GM12878 (cell line): ENCODE data around the gene POR.

ENCODE experiments used
- ATF2 ChIP-seq: IDR thresholded peaks from 2 replicates; pipeline ENCODE4 v1.6.1; 2012; ENCODE audit warnings: low read length, inconsistent platforms
- ATF7 ChIP-seq: fragments of 450-650 bp; IDR thresholded peaks from 2 replicates; pipeline ENCODE4 v1.6.1; 2016; ENCODE audit warnings: low read depth, mild to moderate bottlenecking
- CREM ChIP-seq: IDR thresholded peaks from 2 replicates; pipeline ENCODE4 v1.6.1; 2014; ENCODE audit warnings: antibody characterized with exemption, low read depth
- CTCF ChIP-seq, 3 experiments: IDR thresholded peaks in 2 of 3; conservative IDR thresholded peaks in 1 of 3; 2 replicates each; pipeline ENCODE4 v1.5.1; 2011; ENCODE audit warnings: low read depth in 3 of 3, low read length in 3 of 3, mild to moderate bottlenecking in 3 of 3, control low read depth in 2 of 3, moderate library complexity in 2 of 3, inconsistent platforms in 1 of 3, mixed read lengths in 1 of 3; ENCODE audit not compliant: control insufficient read depth in 2 of 3, insufficient read depth in 1 of 3; ENCODE audit errors: extremely low read depth in 1 of 3
- E2F4 ChIP-seq: IDR thresholded peaks from 2 replicates; pipeline ENCODE4 v1.6.1; 2012; ENCODE audit warnings: low read depth, low read length, improper control_type of control experiment
- EP300 ChIP-seq, 2 experiments: fragments of 150-350 bp in 1 of 2; IDR thresholded peaks; 2 replicates each; pipeline ENCODE4 v1.6.1; 2011 to 2012; ENCODE audit warnings: low read depth in 2 of 2, low read length in 2 of 2, borderline replicate concordance in 1 of 2, improper control_type of control experiment in 1 of 2, inconsistent platforms in 1 of 2; ENCODE audit not compliant: control insufficient read depth in 1 of 2
- FOXM1 ChIP-seq: IDR thresholded peaks from 2 replicates; pipeline ENCODE4 v1.6.1; 2012; ENCODE audit warnings: low read depth, mild to moderate bottlenecking, inconsistent platforms, low read length, moderate library complexity
- POLR2AphosphoS5 ChIP-seq: IDR thresholded peaks from 2 replicates; pipeline ENCODE4 v1.6.1; 2011; ENCODE audit warnings: mild to moderate bottlenecking, low read length, inconsistent platforms
- REST ChIP-seq: IDR thresholded peaks from 2 replicates; pipeline ENCODE4 v1.6.1; 2012; ENCODE audit warnings: mild to moderate bottlenecking, low read depth, low read length

GRCh38 chr7:75984130-75985008 lies 69.4 kb downstream of the POR start:
- no peak for TF ChIP-seq ATF2
- TF ChIP-seq POLR2AphosphoS5 = no peak
- TF ChIP-seq REST = no peak
- TF ChIP-seq FOXM1 = no peak
- TF ChIP-seq EP300 (IDR thresholded peaks at IDR 0.05; ENCODE audit: borderline replicate concordance in 1 of 2, control insufficient read depth in 1 of 2, low read depth in 2 of 2, low read length in 2 of 2) = no peak
- no peak for TF ChIP-seq E2F4
- TF ChIP-seq ATF7 = no peak
- no peak for TF ChIP-seq CTCF (IDR thresholded peaks at IDR 0.05 in 2 of 3, conservative IDR thresholded peaks at IDR 0.05 in 1 of 3; ENCODE audit: control insufficient read depth in 2 of 3, extremely low read depth in 1 of 3, insufficient read depth in 1 of 3, low read depth in 3 of 3, low read length in 3 of 3)
- no peak for TF ChIP-seq CREM
